Loucy (cell line): ENCODE data around the gene C22orf42.

Source experiments
- EZH2phosphoT487 ChIP-seq: fragments of 200-600 bp; IDR thresholded peaks from 2 replicates; pipeline ENCODE4 v1.6.1; 2018; ENCODE audit warnings: antibody characterized with exemption, mild to moderate bottlenecking, moderate library complexity, borderline replicate concordance
- TF ChIP-seq, protein P1 (sequence below): fragments of 200-600 bp; sonication (generic); conservative IDR thresholded peaks from 2 replicates; pipeline ENCODE4 v1.5.1; 2014; ENCODE audit warnings: mild to moderate bottlenecking, antibody characterized with exemption, low read length

GRCh38 chr22:32165681-32166080, 6.6 kb upstream of the C22orf42 start:
- TF ChIP-seq, protein P1, sequence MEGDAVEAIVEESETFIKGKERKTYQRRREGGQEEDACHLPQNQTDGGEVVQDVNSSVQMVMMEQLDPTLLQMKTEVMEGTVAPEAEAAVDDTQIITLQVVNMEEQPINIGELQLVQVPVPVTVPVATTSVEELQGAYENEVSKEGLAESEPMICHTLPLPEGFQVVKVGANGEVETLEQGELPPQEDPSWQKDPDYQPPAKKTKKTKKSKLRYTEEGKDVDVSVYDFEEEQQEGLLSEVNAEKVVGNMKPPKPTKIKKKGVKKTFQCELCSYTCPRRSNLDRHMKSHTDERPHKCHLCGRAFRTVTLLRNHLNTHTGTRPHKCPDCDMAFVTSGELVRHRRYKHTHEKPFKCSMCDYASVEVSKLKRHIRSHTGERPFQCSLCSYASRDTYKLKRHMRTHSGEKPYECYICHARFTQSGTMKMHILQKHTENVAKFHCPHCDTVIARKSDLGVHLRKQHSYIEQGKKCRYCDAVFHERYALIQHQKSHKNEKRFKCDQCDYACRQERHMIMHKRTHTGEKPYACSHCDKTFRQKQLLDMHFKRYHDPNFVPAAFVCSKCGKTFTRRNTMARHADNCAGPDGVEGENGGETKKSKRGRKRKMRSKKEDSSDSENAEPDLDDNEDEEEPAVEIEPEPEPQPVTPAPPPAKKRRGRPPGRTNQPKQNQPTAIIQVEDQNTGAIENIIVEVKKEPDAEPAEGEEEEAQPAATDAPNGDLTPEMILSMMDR: no peak
- no peak for TF ChIP-seq EZH2phosphoT487
